Neural cell (in vitro differentiated cells): ENCODE measurements around the gene FNDC3B. TPM values are rescaled to one million over a fixed set of nuclear protein-coding genes. Genes with fewer than 3 reads are reported as not detected.

Source experiments
- H2AFZ ChIP-seq: fragments of 200-600, 300-800 bp; sonication (generic), shearing (Covaris generic); 2 replicates; pipeline ENCODE4 v1.6.0; 2014; ENCODE audit warnings: low read depth, mild to moderate bottlenecking, antibody characterized with exemption, low read length, moderate library complexity
- H3F3A ChIP-seq: fragments of 200-600 bp; shearing (Covaris generic); 2 replicates; pipeline ENCODE4 v1.6.1; 2016; ENCODE audit warnings: mild to moderate bottlenecking, moderate library complexity, mixed read lengths, antibody characterized with exemption, low read length; ENCODE audit not compliant: insufficient read depth, poor library complexity, severe bottlenecking
- H3K27ac ChIP-seq: fragments of 200-600, 300-800 bp; sonication (generic), shearing (Covaris generic); 2 replicates; pipeline ENCODE4 v1.5.1; 2014; ENCODE audit warnings: mild to moderate bottlenecking, low read length, moderate library complexity
- H3K27me3 ChIP-seq: fragments of 300-800, 200-600 bp; sonication (generic), shearing (Covaris generic); 2 replicates; pipeline ENCODE4 v1.6.0; 2014; ENCODE audit warnings: mild to moderate bottlenecking, low read depth, low read length, moderate library complexity; ENCODE audit not compliant: insufficient read depth
- H3K36me3 ChIP-seq: fragments of 300-800, 200-600 bp; sonication (generic), shearing (Covaris generic); 2 replicates; pipeline ENCODE4 v1.5.1; 2014; ENCODE audit warnings: mild to moderate bottlenecking, antibody characterized with exemption, low read length, moderate library complexity; ENCODE audit not compliant: insufficient read depth
- H3K4me2 ChIP-seq: fragments of 300-800, 200-600 bp; sonication (generic), shearing (Covaris generic); 2 replicates; pipeline ENCODE4 v1.6.0; 2014; ENCODE audit warnings: mild to moderate bottlenecking, low read length
- H3K4me3 ChIP-seq: fragments of 300-800, 200-600 bp; sonication (generic), shearing (Covaris generic); 2 replicates; pipeline ENCODE4 v1.5.1; 2014; ENCODE audit warnings: mild to moderate bottlenecking, low read length, moderate library complexity
- H3K79me2 ChIP-seq: fragments of 200-600 bp; shearing (Covaris generic); replicated peaks from 2 replicates; pipeline ENCODE4 v1.6.0; 2014; ENCODE audit warnings: mild to moderate bottlenecking, low read length, moderate library complexity; ENCODE audit not compliant: insufficient read depth
- H3K9ac ChIP-seq: fragments of 300-800, 200-600 bp; sonication (generic), shearing (Covaris generic); 2 replicates; pipeline ENCODE4 v1.6.1; 2016; ENCODE audit warnings: mild to moderate bottlenecking, low read length, mixed read lengths
- H3K9me2 ChIP-seq: fragments of 200-600 bp; shearing (Covaris generic); 2 replicates; pipeline ENCODE4 v1.6.1; 2016; ENCODE audit warnings: mild to moderate bottlenecking, low read length, mixed read lengths; ENCODE audit not compliant: insufficient read depth
- H3K9me3 ChIP-seq: fragments of 200-600, 300-800 bp; sonication (generic), shearing (Covaris generic); 2 replicates; pipeline ENCODE4 v1.6.1; 2016; ENCODE audit warnings: mild to moderate bottlenecking, mixed run types, low read length, moderate library complexity, mixed read lengths
- H4K20me1 ChIP-seq: fragments of 200-600 bp; shearing (Covaris generic); 2 replicates; pipeline ENCODE4 v1.6.1; 2016; ENCODE audit warnings: mild to moderate bottlenecking, mixed run types; ENCODE audit not compliant: insufficient read depth
- CTCF ChIP-seq: fragments of 450-650 bp; IDR thresholded peaks from 2 replicates; pipeline ENCODE4 v1.5.1; 2014; ENCODE audit warnings: antibody characterized with exemption, mild to moderate bottlenecking, moderate library complexity; ENCODE audit not compliant: poor library complexity, severe bottlenecking
- EP300 ChIP-seq: fragments of 450-650 bp; conservative IDR thresholded peaks from 2 replicates; pipeline ENCODE4 v1.6.1; 2014; ENCODE audit warnings: antibody characterized with exemption, mild to moderate bottlenecking, moderate library complexity; ENCODE audit not compliant: poor library complexity, severe bottlenecking
- EZH2 ChIP-seq: fragments of 200-600, 300-800 bp; shearing (Covaris generic), sonication (generic); IDR thresholded peaks from 2 replicates; pipeline ENCODE4 v1.6.1; 2014; ENCODE audit warnings: antibody characterized with exemption, low read length, borderline replicate concordance, mild to moderate bottlenecking; ENCODE audit not compliant: insufficient read depth, poor library complexity, severe bottlenecking
- MXI1 ChIP-seq: fragments of 450-650 bp; conservative IDR thresholded peaks from 2 replicates; pipeline ENCODE4 v1.6.1; 2014; ENCODE audit warnings: antibody characterized with exemption, mild to moderate bottlenecking; ENCODE audit not compliant: poor library complexity, severe bottlenecking
- POLR2AphosphoS5 ChIP-seq: IDR thresholded peaks from 2 replicates; pipeline ENCODE4 v1.6.1; 2012
- RAD21 ChIP-seq: fragments of 450-650 bp; conservative IDR thresholded peaks from 2 replicates; pipeline ENCODE4 v1.6.1; 2014; ENCODE audit warnings: antibody characterized with exemption, mild to moderate bottlenecking, moderate library complexity
- REST ChIP-seq: IDR thresholded peaks from 2 replicates; pipeline ENCODE4 v1.6.1; 2012; ENCODE audit warnings: borderline replicate concordance
- SMC3 ChIP-seq: fragments of 450-650 bp; conservative IDR thresholded peaks from 2 replicates; pipeline ENCODE4 v1.6.1; 2014; ENCODE audit warnings: antibody characterized with exemption, mild to moderate bottlenecking, moderate library complexity; ENCODE audit not compliant: poor library complexity
- TAF1 ChIP-seq: IDR thresholded peaks from 2 replicates; pipeline ENCODE4 v1.6.1; 2012; ENCODE audit warnings: low read depth
- polyA plus RNA-seq: library from polyadenylated mRNA; depleted of rRNA; stranded (reverse); fragments of >200 nt; gene quantifications from 2 replicates; pipeline ENCODE4 v1.2.3, GENCODE V29; 2014

FNDC3B gene
- polyA plus RNA-seq, 1 donor from 2014 or later: 4.9 TPM

- Histone ChIP-seq H3F3A (no peaks in the 10 kb centered on the region), H3K9me3 (no peaks in the 10 kb centered on the region), H3K36me3 (no peaks in the 10 kb centered on the region), H4K20me1 (no peaks in the 10 kb centered on the region), H3K79me2 (no peaks in the 10 kb centered on the region), H3K4me3 (no peak overlapping the region), H3K9ac (no peak overlapping the region), H3K27ac (no peak overlapping the region), H3K9me2 (no peaks in the 10 kb centered on the region), H3K27me3 (no peaks in the 10 kb centered on the region), H2AFZ (no peak overlapping the region), H3K4me2 (no peak overlapping the region)
- TF ChIP-seq EP300 (no peak), REST (no peak), MXI1 (no peak), CTCF (no peak), SMC3 (no peak), RAD21 (no peak), EZH2 (no peak), TAF1 (no peak), POLR2AphosphoS5 (no peak)
Measured at GRCh38 chr3:172320468-172320867, 281.1 kb downstream of the FNDC3B start.

- no peak for TF ChIP-seq SMC3
- no peak for TF ChIP-seq POLR2AphosphoS5
- TF ChIP-seq REST: no peak
- no peaks in the 10 kb centered on the region for H4K20me1 ChIP-seq
- no peaks in the 10 kb centered on the region for H3K79me2 ChIP-seq
Measured at GRCh38 chr3:172321035-172321434, 281.7 kb downstream of the FNDC3B start.

More at GRCh38 chr3:172321035-172321434, 281.7 kb downstream of the FNDC3B start:
- no peak overlapping the region for H3K4me2 ChIP-seq
- H3K4me3 ChIP-seq: no peak overlapping the region
- no peak overlapping the region for H3K27ac ChIP-seq
- H3F3A ChIP-seq: no peaks in the 10 kb centered on the region
- no peaks in the 10 kb centered on the region for H3K27me3 ChIP-seq
- H3K9me2 ChIP-seq: no peaks in the 10 kb centered on the region
- H3K9me3 ChIP-seq: no peaks in the 10 kb centered on the region
- H2AFZ ChIP-seq: no peak overlapping the region
- no peaks in the 10 kb centered on the region for H3K36me3 ChIP-seq
- no peak overlapping the region for H3K9ac ChIP-seq
